ENCODE measurements around the gene STX10.

GRCh38 chr19:13162724-13163608, 12.8 kb upstream of the STX10 start:
- TF ChIP-seq EZH2 (IDR thresholded peaks at IDR 0.05; ENCODE audit: low read length, missing control alignments) (no peak), CTCF (conservative IDR thresholded peaks at IDR 0.05 in 1 of 2, IDR thresholded peaks at IDR 0.05 in 1 of 2; ENCODE audit: low read depth in 1 of 2, low read length in 2 of 2) (no peak)

All from fibroblast of lung (primary cell).